NB4 (cell line): ENCODE results near the gene TTLL5.

Source experiments
- CTCF ChIP-seq: IDR thresholded peaks from one replicate; pipeline ENCODE4 v1.5.1; 2012; ENCODE audit warnings: low read depth, low read length
- POLR2A ChIP-seq: IDR thresholded peaks from 2 replicates; pipeline ENCODE4 v1.6.1; 2011; ENCODE audit warnings: mild to moderate bottlenecking; ENCODE audit not compliant: insufficient read length; ENCODE audit errors: extremely low read depth

- TF ChIP-seq CTCF (no peak), POLR2A (no peak)
Observed at GRCh38 chr14:75917946-75918335, 256.9 kb downstream of the TTLL5 start.
